ENCODE measurements around the gene SOX18. TPM values are rescaled to one million over a fixed set of nuclear protein-coding genes. Genes with fewer than 3 reads are reported as not detected.

The SOX18 gene
- total and polyA plus RNA-seq, 2 experiments from 2014 or later: 0.06 TPM; not detected in 1

- Histone ChIP-seq H3K27ac (no peak overlapping the region), H3K27me3 (no peaks in the 10 kb centered on the region), H3K36me3 (peaks cover 6% of the 10 kb centered on the region), H3K9me3 (ENCODE audit: low read depth) (no peaks in the 10 kb centered on the region), H3K4me1 (ENCODE audit: low read depth) (peaks cover 5% of the 10 kb centered on the region), H3K4me3 (no peak overlapping the region)
- no peak for DNase-seq (ENCODE audit: low read depth in 1 of 2, low spot score in 1 of 2)
- no peak for TF ChIP-seq CTCF (IDR thresholded peaks at IDR 0.05; ENCODE audit: low read depth, low read length)
These were observed 19.2 kb upstream of the SOX18 start for GRCh38 chr20:64068386-64069208.

GRCh38 chr20:64067733-64068307 lies 18.4 kb upstream of the SOX18 start:
- no peak for DNase-seq (ENCODE audit: low read depth in 1 of 2, low spot score in 1 of 2)
- no peaks in the 10 kb centered on the region for H3K9me3 ChIP-seq (ENCODE audit: low read depth)
- no peak for TF ChIP-seq CTCF (IDR thresholded peaks at IDR 0.05; ENCODE audit: low read depth, low read length)
- H3K27me3 ChIP-seq: no peaks in the 10 kb centered on the region
- no peak overlapping the region for H3K27ac ChIP-seq
- H3K4me3 ChIP-seq: no peak overlapping the region
- peaks cover 6% of the 10 kb centered on the region for H3K36me3 ChIP-seq
- H3K4me1 ChIP-seq (ENCODE audit: low read depth): peaks cover 5% of the 10 kb centered on the region

GRCh38 chr20:64067005-64067632 lies 17.7 kb upstream of the SOX18 start:
- no peak for DNase-seq (ENCODE audit: low read depth in 1 of 2, low spot score in 1 of 2)
- Histone ChIP-seq H3K4me3 (no peak overlapping the region), H3K9me3 (ENCODE audit: low read depth) (no peaks in the 10 kb centered on the region), H3K27me3 (no peaks in the 10 kb centered on the region), H3K27ac (no peak overlapping the region), H3K36me3 (peaks cover 6% of the 10 kb centered on the region), H3K4me1 (ENCODE audit: low read depth) (peaks cover 9% of the 10 kb centered on the region)
- no peak for TF ChIP-seq CTCF (IDR thresholded peaks at IDR 0.05; ENCODE audit: low read depth, low read length)

- H3K9me3 ChIP-seq (ENCODE audit: low read depth): no peaks in the 10 kb centered on the region
- H3K4me1 ChIP-seq (ENCODE audit: low read depth): peaks cover 10% of the 10 kb centered on the region
- H3K27ac ChIP-seq: no peak overlapping the region
- DNase-seq (ENCODE audit: low read depth in 1 of 2, low spot score in 1 of 2): peak in 1 of 2 donors; percentile 78
- H3K27me3 ChIP-seq: no peaks in the 10 kb centered on the region
- peaks cover 2% of the 10 kb centered on the region for H3K36me3 ChIP-seq
- no peak overlapping the region for H3K4me3 ChIP-seq
- no peak for TF ChIP-seq CTCF (IDR thresholded peaks at IDR 0.05; ENCODE audit: low read depth, low read length)
These were observed 16.5 kb upstream of the SOX18 start for GRCh38 chr20:64065974-64066343.

GRCh38 chr20:64065062-64065973 lies 15.9 kb upstream of the SOX18 start:
- Histone ChIP-seq H3K27me3 (no peaks in the 10 kb centered on the region), H3K4me3 (no peak overlapping the region), H3K36me3 (peaks cover 2% of the 10 kb centered on the region), H3K4me1 (ENCODE audit: low read depth) (peaks cover 10% of the 10 kb centered on the region), H3K27ac (no peak overlapping the region), H3K9me3 (ENCODE audit: low read depth) (no peaks in the 10 kb centered on the region)
- no peak for DNase-seq (ENCODE audit: low read depth in 1 of 2, low spot score in 1 of 2)
- no peak for TF ChIP-seq CTCF (IDR thresholded peaks at IDR 0.05; ENCODE audit: low read depth, low read length)
